Upper lobe of right lung (tissue), 1 donor: ENCODE data around the gene NME7. TPM values are rescaled to one million over a fixed set of nuclear protein-coding genes. Genes with fewer than 3 reads are reported as not detected.

Experiments
- ATAC-seq: fragments of 200-7000 bp; cut with Tn5 transposase; one replicate; pipeline ENCODE4 v1.9.1; 2020; ENCODE audit warnings: mild to moderate bottlenecking, moderate library complexity
- DNase-seq: peaks from one replicate; pipeline ENCODE4 v3.0.0-alpha.2; 2020
- H3K27ac ChIP-seq: fragments of 200-600 bp; one replicate; pipeline ENCODE4 v1.8.0; 2022
- H3K27me3 ChIP-seq: fragments of 200-600 bp; one replicate; pipeline ENCODE4 v1.8.0; 2022; ENCODE audit warnings: mild to moderate bottlenecking
- H3K36me3 ChIP-seq: fragments of 200-600 bp; one replicate; pipeline ENCODE4 v1.8.0; 2022
- H3K4me1 ChIP-seq: fragments of 200-600 bp; one replicate; pipeline ENCODE4 v1.8.0; 2022
- H3K4me3 ChIP-seq: fragments of 200-600 bp; one replicate; pipeline ENCODE4 v1.8.0; 2022; ENCODE audit warnings: mild to moderate bottlenecking
- H3K9me3 ChIP-seq: fragments of 200-600 bp; one replicate; pipeline ENCODE4 v1.8.0; 2022
- CTCF ChIP-seq: fragments of 200-600 bp; IDR thresholded peaks from one replicate; pipeline ENCODE4 v1.8.0; 2022; ENCODE audit warnings: antibody characterized with exemption
- intact Hi-C: fragments of 100-400 bp; cut with DNase I; formaldehyde crosslinking; loops from one replicate; pipeline ENCODE4 v1.11.0; 2022
- total RNA-seq: library from RNA; stranded (reverse); fragmentation: NEBNext Ultra II Directional; extraction: Animal tissue kit (Norgen Biotek cat#: 25700); gene quantifications from one replicate; pipeline ENCODE4 v1.2.1, GENCODE V29; 2021
- donor health status: DM: no; HTN: yes; CAD: no; lungs with severe emphysema.

Gene NME7
- total RNA-seq, 1 donor from 2014 or later: 12.1 TPM

GRCh38 chr1:169119405-169119804 is 248.2 kb downstream of the NME7 start:
- intact Hi-C loops: no loop called here
- peaks cover 5% of the 10 kb centered on the region for H3K36me3 ChIP-seq
- H3K27ac ChIP-seq: no peak overlapping the region
- peaks cover 27% of the 10 kb centered on the region for H3K4me1 ChIP-seq
- ATAC-seq (no peak), DNase-seq (no peak)
- H3K27me3 ChIP-seq: no peaks in the 10 kb centered on the region
- no peak overlapping the region for H3K4me3 ChIP-seq
- H3K9me3 ChIP-seq: no peaks in the 10 kb centered on the region
- no peak for TF ChIP-seq CTCF

GRCh38 chr1:169118227-169118626 is 249.4 kb downstream of the NME7 start:
- Histone ChIP-seq H3K36me3 (peaks cover 9% of the 10 kb centered on the region), H3K27me3 (no peaks in the 10 kb centered on the region), H3K9me3 (no peaks in the 10 kb centered on the region), H3K27ac (no peak overlapping the region), H3K4me1 (peaks cover 27% of the 10 kb centered on the region), H3K4me3 (no peak overlapping the region)
- no peak for TF ChIP-seq CTCF
- ATAC-seq: no peak
- no peak for DNase-seq
- intact Hi-C loops: no loop called here

- DNase-seq (no peak), ATAC-seq (no peak)
- Histone ChIP-seq H3K4me3 (no peak overlapping the region), H3K27me3 (no peaks in the 10 kb centered on the region), H3K27ac (no peak overlapping the region), H3K4me1 (peaks cover 27% of the 10 kb centered on the region), H3K9me3 (no peaks in the 10 kb centered on the region), H3K36me3 (peaks cover 15% of the 10 kb centered on the region)
- intact Hi-C loops: no loop called here
- TF ChIP-seq CTCF: no peak
These were observed 250.0 kb downstream of the NME7 start for GRCh38 chr1:169117599-169117998.

GRCh38 chr1:169117014-169117413 is 250.6 kb downstream of the NME7 start:
- H3K36me3 ChIP-seq: peaks cover 21% of the 10 kb centered on the region
- H3K4me1 ChIP-seq: peaks cover 27% of the 10 kb centered on the region

GRCh38 chr1:169115891-169116585 is 251.6 kb downstream of the NME7 start:
- Histone ChIP-seq H3K36me3 (peaks cover 24% of the 10 kb centered on the region), H3K27me3 (no peaks in the 10 kb centered on the region), H3K4me3 (peak overlapping the region; percentile 4), H3K4me1 (peaks cover 32% of the 10 kb centered on the region), H3K9me3 (no peaks in the 10 kb centered on the region), H3K27ac (peak overlapping the region; percentile 33)
- DNase-seq (peak; percentile 80), ATAC-seq (peak; percentile 88)
- intact Hi-C loops: no loop called here
- no peak for TF ChIP-seq CTCF

More at GRCh38 chr1:169117014-169117413, 250.6 kb downstream of the NME7 start:
- DNase-seq (no peak), ATAC-seq (no peak)
- intact Hi-C loops: no loop called here
- TF ChIP-seq CTCF: no peak
- Histone ChIP-seq H3K27ac (no peak overlapping the region), H3K27me3 (no peaks in the 10 kb centered on the region), H3K4me3 (no peak overlapping the region), H3K9me3 (no peaks in the 10 kb centered on the region)
